ENCODE results near the gene MBNL3.

DNA sequence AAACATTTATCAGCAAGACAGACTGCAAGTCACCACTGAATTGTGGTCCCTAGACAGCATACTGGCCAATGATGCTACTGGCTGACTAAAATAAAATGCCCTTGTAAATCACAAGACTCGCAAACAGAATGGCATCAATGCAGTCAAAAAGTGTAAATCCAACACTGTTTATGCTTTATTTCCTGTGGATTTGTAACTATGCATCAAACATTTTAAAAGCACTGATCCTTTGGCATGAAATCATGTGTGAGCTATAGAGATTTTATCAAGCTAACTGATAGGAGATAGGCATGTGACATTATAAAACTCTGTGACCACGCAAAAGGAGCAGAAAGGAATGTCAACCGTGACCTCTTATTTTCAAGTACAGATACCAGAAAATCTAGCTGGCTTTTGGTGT, 20.8 kb downstream of the MBNL3 start:
- TF ChIP-seq, protein P1, sequence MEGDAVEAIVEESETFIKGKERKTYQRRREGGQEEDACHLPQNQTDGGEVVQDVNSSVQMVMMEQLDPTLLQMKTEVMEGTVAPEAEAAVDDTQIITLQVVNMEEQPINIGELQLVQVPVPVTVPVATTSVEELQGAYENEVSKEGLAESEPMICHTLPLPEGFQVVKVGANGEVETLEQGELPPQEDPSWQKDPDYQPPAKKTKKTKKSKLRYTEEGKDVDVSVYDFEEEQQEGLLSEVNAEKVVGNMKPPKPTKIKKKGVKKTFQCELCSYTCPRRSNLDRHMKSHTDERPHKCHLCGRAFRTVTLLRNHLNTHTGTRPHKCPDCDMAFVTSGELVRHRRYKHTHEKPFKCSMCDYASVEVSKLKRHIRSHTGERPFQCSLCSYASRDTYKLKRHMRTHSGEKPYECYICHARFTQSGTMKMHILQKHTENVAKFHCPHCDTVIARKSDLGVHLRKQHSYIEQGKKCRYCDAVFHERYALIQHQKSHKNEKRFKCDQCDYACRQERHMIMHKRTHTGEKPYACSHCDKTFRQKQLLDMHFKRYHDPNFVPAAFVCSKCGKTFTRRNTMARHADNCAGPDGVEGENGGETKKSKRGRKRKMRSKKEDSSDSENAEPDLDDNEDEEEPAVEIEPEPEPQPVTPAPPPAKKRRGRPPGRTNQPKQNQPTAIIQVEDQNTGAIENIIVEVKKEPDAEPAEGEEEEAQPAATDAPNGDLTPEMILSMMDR (IDR thresholded peaks at IDR 0.05 in 4 of 5, conservative IDR thresholded peaks at IDR 0.05 in 1 of 5), result no peak
- TF ChIP-seq POLR2A (IDR thresholded peaks at IDR 0.05), result no peak
